ENCODE results near the gene ACSF3. TPM values are rescaled to one million over a fixed set of nuclear protein-coding genes. Genes with fewer than 3 reads are reported as not detected.

The ACSF3 gene
- total RNA-seq, 1 experiment from 2014 or later, result 34.0 TPM

- BruUV-seq (replicated peaks), result no TSS peak
- CTCF ChIA-PET, result interaction anchor here (0.6 kb wide), 1 partner anchor 456 kb away, joined by 9 read pairs; no protein-coding TSS in a partner anchor
- no peaks in the 10 kb centered on the region for H3K4me1 ChIP-seq (replicated peaks; ENCODE audit: insufficient read depth)
- no peak overlapping the region for H3K27ac ChIP-seq
- H2AFZ ChIP-seq, result no peak overlapping the region
- no peak overlapping the region for H3K4me3 ChIP-seq
- H3K79me2 ChIP-seq (ENCODE audit: low read depth), result no peaks in the 10 kb centered on the region
- POLR2A ChIA-PET (ENCODE audit: unreplicated experiment), result no interaction called here
- no peak for DNase-seq
- intact Hi-C loops (cut with micrococcal nuclease; ENCODE audit: unreplicated experiment), result no loop called here
- TF ChIP-seq EZH2 (IDR thresholded peaks at IDR 0.05; ENCODE audit: low read depth), result no peak
- TF ChIP-seq, protein P1, sequence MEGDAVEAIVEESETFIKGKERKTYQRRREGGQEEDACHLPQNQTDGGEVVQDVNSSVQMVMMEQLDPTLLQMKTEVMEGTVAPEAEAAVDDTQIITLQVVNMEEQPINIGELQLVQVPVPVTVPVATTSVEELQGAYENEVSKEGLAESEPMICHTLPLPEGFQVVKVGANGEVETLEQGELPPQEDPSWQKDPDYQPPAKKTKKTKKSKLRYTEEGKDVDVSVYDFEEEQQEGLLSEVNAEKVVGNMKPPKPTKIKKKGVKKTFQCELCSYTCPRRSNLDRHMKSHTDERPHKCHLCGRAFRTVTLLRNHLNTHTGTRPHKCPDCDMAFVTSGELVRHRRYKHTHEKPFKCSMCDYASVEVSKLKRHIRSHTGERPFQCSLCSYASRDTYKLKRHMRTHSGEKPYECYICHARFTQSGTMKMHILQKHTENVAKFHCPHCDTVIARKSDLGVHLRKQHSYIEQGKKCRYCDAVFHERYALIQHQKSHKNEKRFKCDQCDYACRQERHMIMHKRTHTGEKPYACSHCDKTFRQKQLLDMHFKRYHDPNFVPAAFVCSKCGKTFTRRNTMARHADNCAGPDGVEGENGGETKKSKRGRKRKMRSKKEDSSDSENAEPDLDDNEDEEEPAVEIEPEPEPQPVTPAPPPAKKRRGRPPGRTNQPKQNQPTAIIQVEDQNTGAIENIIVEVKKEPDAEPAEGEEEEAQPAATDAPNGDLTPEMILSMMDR (conservative IDR thresholded peaks at IDR 0.05), result no peak
- H3F3A ChIP-seq (ENCODE audit: insufficient read depth, low read depth), result peaks cover 20% of the 10 kb centered on the region; the same call in 1 of the 2 replicates
- H3K9me2 ChIP-seq (ENCODE audit: insufficient read depth), result no peaks in the 10 kb centered on the region
- H3K27me3 ChIP-seq (ENCODE audit: insufficient read depth, low read depth), result no peaks in the 10 kb centered on the region
- no peaks in the 10 kb centered on the region for H3K9me3 ChIP-seq (ENCODE audit: insufficient read depth, low read depth)
- H4K20me1 ChIP-seq (ENCODE audit: insufficient read depth), result no peaks in the 10 kb centered on the region
- no peaks in the 10 kb centered on the region for H3K36me3 ChIP-seq (ENCODE audit: low read depth)
- no peak overlapping the region for H3K4me2 ChIP-seq
Measured at GRCh38 chr16:89193576-89194293, 100.1 kb downstream of the ACSF3 start.

- H3F3A ChIP-seq (ENCODE audit: insufficient read depth, low read depth), result peaks cover 16% of the 10 kb centered on the region; the same call in 1 of the 2 replicates
- H2AFZ ChIP-seq, result no peak overlapping the region
- no peak overlapping the region for H3K27ac ChIP-seq
- no peak overlapping the region for H3K4me3 ChIP-seq
- no peaks in the 10 kb centered on the region for H3K36me3 ChIP-seq (ENCODE audit: low read depth)
- H3K9me3 ChIP-seq (ENCODE audit: insufficient read depth, low read depth), result no peaks in the 10 kb centered on the region
- ChIA-PET CTCF (no interaction called here), POLR2A (ENCODE audit: unreplicated experiment) (no interaction called here)
- H3K79me2 ChIP-seq (ENCODE audit: low read depth), result no peaks in the 10 kb centered on the region
- H3K9me2 ChIP-seq (ENCODE audit: insufficient read depth), result no peaks in the 10 kb centered on the region
- no peaks in the 10 kb centered on the region for H3K27me3 ChIP-seq (ENCODE audit: insufficient read depth, low read depth)
- H4K20me1 ChIP-seq (ENCODE audit: insufficient read depth), result no peaks in the 10 kb centered on the region
- no TSS peak for BruUV-seq (replicated peaks)
- H3K4me1 ChIP-seq (replicated peaks; ENCODE audit: insufficient read depth), result no peaks in the 10 kb centered on the region
- H3K4me2 ChIP-seq, result no peak overlapping the region
- TF ChIP-seq, protein P1 (conservative IDR thresholded peaks at IDR 0.05), result no peak
- TF ChIP-seq EZH2 (IDR thresholded peaks at IDR 0.05; ENCODE audit: low read depth), result no peak
- intact Hi-C loops (cut with micrococcal nuclease; ENCODE audit: unreplicated experiment), result no loop called here
- DNase-seq, result no peak
Measured at GRCh38 chr16:89194340-89195311, 101.0 kb downstream of the ACSF3 start.

- BruUV-seq (replicated peaks), result no TSS peak
- Histone ChIP-seq H3K9me3 (ENCODE audit: insufficient read depth, low read depth) (no peaks in the 10 kb centered on the region), H3K27me3 (ENCODE audit: insufficient read depth, low read depth) (peaks cover 6% of the 10 kb centered on the region), H3K4me2 (no peak overlapping the region), H3K36me3 (ENCODE audit: low read depth) (no peaks in the 10 kb centered on the region), H4K20me1 (ENCODE audit: insufficient read depth) (no peaks in the 10 kb centered on the region), H2AFZ (no peak overlapping the region), H3K27ac (no peak overlapping the region), H3F3A (ENCODE audit: insufficient read depth, low read depth) (peaks cover 6% of the 10 kb centered on the region; the same call in 1 of the 2 replicates), H3K4me3 (no peak overlapping the region), H3K4me1 (replicated peaks; ENCODE audit: insufficient read depth) (peaks cover 9% of the 10 kb centered on the region; the same call in 1 of the 2 replicates), H3K9me2 (ENCODE audit: insufficient read depth) (no peaks in the 10 kb centered on the region), H3K79me2 (ENCODE audit: low read depth) (no peaks in the 10 kb centered on the region)
- ChIA-PET POLR2A (ENCODE audit: unreplicated experiment) (no interaction called here), CTCF (no interaction called here)
- TF ChIP-seq EZH2 (IDR thresholded peaks at IDR 0.05; ENCODE audit: low read depth), result no peak
- TF ChIP-seq, protein P1 (conservative IDR thresholded peaks at IDR 0.05), result no peak
- intact Hi-C loops (cut with micrococcal nuclease; ENCODE audit: unreplicated experiment), result no loop called here
- no peak for DNase-seq
Measured at GRCh38 chr16:89195521-89196171, 102.0 kb downstream of the ACSF3 start.

All from PC-9 (cell line).